ENCODE results near the gene WNT7A.

WNT7A gene

GRCh38 chr3:13894096-13894806 lies 14.4 kb upstream of the WNT7A start:
- Histone ChIP-seq H3K4me1 (ENCODE audit: control insufficient read depth in 1 of 2, insufficient read depth in 1 of 2, low read depth in 1 of 2, low read length in 1 of 2) (peaks cover 4 to 9% of the 10 kb centered on the region in 2 experiments), H3K4me3 (ENCODE audit: low read depth in 1 of 2, low read length in 1 of 2) (no peak overlapping the region), H3K27me3 (peaks cover 82% of the 10 kb centered on the region), H3K36me3 (no peaks in the 10 kb centered on the region), H3K27ac (no peak overlapping the region), H3K9me3 (no peaks in the 10 kb centered on the region)
- no peak for TF ChIP-seq CTCF (IDR thresholded peaks at IDR 0.05)

GRCh38 chr3:13892304-13892703 lies 12.4 kb upstream of the WNT7A start:
- H3K4me3 ChIP-seq (ENCODE audit: low read depth in 1 of 2, low read length in 1 of 2) = no peak overlapping the region
- no peak for TF ChIP-seq CTCF (IDR thresholded peaks at IDR 0.05)
- peaks cover 4 to 9% of the 10 kb centered on the region in 2 experiments for H3K4me1 ChIP-seq (ENCODE audit: control insufficient read depth in 1 of 2, insufficient read depth in 1 of 2, low read depth in 1 of 2, low read length in 1 of 2)
- peaks cover 65% of the 10 kb centered on the region for H3K27me3 ChIP-seq
- H3K36me3 ChIP-seq = no peaks in the 10 kb centered on the region
- no peak overlapping the region for H3K27ac ChIP-seq
- H3K9me3 ChIP-seq = no peaks in the 10 kb centered on the region

- H3K27ac ChIP-seq = no peak overlapping the region
- peaks cover 4 to 9% of the 10 kb centered on the region in 2 experiments for H3K4me1 ChIP-seq (ENCODE audit: control insufficient read depth in 1 of 2, insufficient read depth in 1 of 2, low read depth in 1 of 2, low read length in 1 of 2)
- no peaks in the 10 kb centered on the region for H3K36me3 ChIP-seq
- no peak overlapping the region for H3K4me3 ChIP-seq (ENCODE audit: low read depth in 1 of 2, low read length in 1 of 2)
- TF ChIP-seq CTCF (IDR thresholded peaks at IDR 0.05) = no peak
- peaks cover 64% of the 10 kb centered on the region for H3K27me3 ChIP-seq
- H3K9me3 ChIP-seq = no peaks in the 10 kb centered on the region
Measured at GRCh38 chr3:13891492-13892073, 11.7 kb upstream of the WNT7A start.

GRCh38 chr3:13891017-13891392 lies 11.1 kb upstream of the WNT7A start:
- Histone ChIP-seq H3K4me3 (ENCODE audit: low read depth in 1 of 2, low read length in 1 of 2) (no peak overlapping the region), H3K27ac (no peak overlapping the region), H3K4me1 (ENCODE audit: control insufficient read depth in 1 of 2, insufficient read depth in 1 of 2, low read depth in 1 of 2, low read length in 1 of 2) (peaks cover 4 to 9% of the 10 kb centered on the region in 2 experiments), H3K36me3 (no peaks in the 10 kb centered on the region), H3K27me3 (peaks cover 61% of the 10 kb centered on the region), H3K9me3 (no peaks in the 10 kb centered on the region)
- no peak for TF ChIP-seq CTCF (IDR thresholded peaks at IDR 0.05)

GRCh38 chr3:13890377-13891016 lies 10.6 kb upstream of the WNT7A start:
- Histone ChIP-seq H3K4me1 (ENCODE audit: control insufficient read depth in 1 of 2, insufficient read depth in 1 of 2, low read depth in 1 of 2, low read length in 1 of 2) (peaks cover 2 to 4% of the 10 kb centered on the region in 2 experiments), H3K36me3 (no peaks in the 10 kb centered on the region), H3K4me3 (ENCODE audit: low read depth in 1 of 2, low read length in 1 of 2) (no peak overlapping the region), H3K27ac (no peak overlapping the region), H3K27me3 (peaks cover 56% of the 10 kb centered on the region), H3K9me3 (no peaks in the 10 kb centered on the region)
- no peak for TF ChIP-seq CTCF (IDR thresholded peaks at IDR 0.05)
